GM23248 (cell line): ENCODE results near the gene PFKP. TPM values are rescaled to one million over a fixed set of nuclear protein-coding genes. Genes with fewer than 3 reads are reported as not detected.
"Not testable (repeated sequence)": the region's sequence is repeated elsewhere in the genome, so short reads cannot be mapped to it uniquely, and the experiment has no call there.

Experiments used
- DNase-seq: peaks from one replicate; pipeline ENCODE4 v3.0.0-alpha.2; 2015
- H2AFZ ChIP-seq: fragments of 200-600 bp; sonication (generic); 2 replicates; pipeline ENCODE4 v1.6.1; 2016; ENCODE audit warnings: antibody characterized with exemption
- H3F3A ChIP-seq: fragments of 200-600 bp; sonication (generic); 2 replicates; pipeline ENCODE4 v1.6.1; 2016; ENCODE audit warnings: mild to moderate bottlenecking, antibody characterized with exemption, mixed run types; ENCODE audit not compliant: insufficient read depth
- H3K27ac ChIP-seq: fragments of 200-600 bp; sonication (generic); 2 replicates; pipeline ENCODE4 v1.5.1; 2016; ENCODE audit warnings: mild to moderate bottlenecking
- H3K27me3 ChIP-seq: fragments of 200-600 bp; sonication (generic); replicated peaks from 2 replicates; pipeline ENCODE4 v1.6.1; 2016; ENCODE audit warnings: mild to moderate bottlenecking; ENCODE audit not compliant: insufficient read depth
- H3K36me3 ChIP-seq: fragments of 200-600 bp; sonication (generic); 2 replicates; pipeline ENCODE4 v1.6.1; 2016; ENCODE audit warnings: low read depth, mild to moderate bottlenecking
- H3K4me1 ChIP-seq: fragments of 200-600 bp; sonication (generic); 2 replicates; pipeline ENCODE4 v1.6.1; 2016; ENCODE audit warnings: mild to moderate bottlenecking; ENCODE audit not compliant: insufficient read depth
- H3K4me2 ChIP-seq: fragments of 200-600 bp; sonication (generic); one replicate; pipeline ENCODE4 v1.6.1; 2016; ENCODE audit warnings: mild to moderate bottlenecking; ENCODE audit not compliant: unreplicated experiment
- H3K4me3 ChIP-seq: fragments of 200-600 bp; sonication (generic); 2 replicates; pipeline ENCODE4 v1.5.1; 2016; ENCODE audit warnings: mild to moderate bottlenecking
- H3K79me2 ChIP-seq: fragments of 200-600 bp; sonication (generic); 2 replicates; pipeline ENCODE4 v1.6.1; 2016; ENCODE audit warnings: mild to moderate bottlenecking; ENCODE audit not compliant: insufficient read depth
- H3K9ac ChIP-seq: fragments of 200-600 bp; sonication (generic); 2 replicates; pipeline ENCODE4 v1.6.1; 2016; ENCODE audit warnings: mild to moderate bottlenecking
- H3K9me2 ChIP-seq: fragments of 200-600 bp; sonication (generic); 2 replicates; pipeline ENCODE4 v1.6.1; 2016; ENCODE audit warnings: mixed run types, mild to moderate bottlenecking, moderate library complexity; ENCODE audit not compliant: insufficient read depth
- H3K9me3 ChIP-seq: fragments of 200-600 bp; sonication (generic); one replicate; pipeline ENCODE4 v1.6.1; 2017; ENCODE audit warnings: low read depth
- H4K20me1 ChIP-seq: fragments of 200-600 bp; sonication (generic); 2 replicates; pipeline ENCODE4 v1.6.0; 2016; ENCODE audit not compliant: insufficient read depth
- EZH2 ChIP-seq: fragments of 200-600 bp; sonication (generic); IDR thresholded peaks from 2 replicates; pipeline ENCODE4 v1.6.1; 2018; ENCODE audit warnings: antibody characterized with exemption, mild to moderate bottlenecking; ENCODE audit not compliant: insufficient read depth, poor library complexity, severe bottlenecking
- EZH2phosphoT487 ChIP-seq: fragments of 200-600 bp; sonication (generic); IDR thresholded peaks from 2 replicates; pipeline ENCODE4 v1.6.1; 2018; ENCODE audit warnings: antibody characterized with exemption, moderate library complexity, mild to moderate bottlenecking, low read depth; ENCODE audit not compliant: insufficient read depth
- WGBS, 2 experiments: methylation state at CpG; one replicate each; pipeline ENCODE4 v1.1.6; 2015 to 2017; ENCODE audit warnings: low lambda C conversion rate in 2 of 2, low coverage in 1 of 2; ENCODE audit errors: missing lambda C conversion rate in 2 of 2; 5-methylcytosine and 5-hydroxymethylcytosine counted together
- in situ Hi-C: fragments of 300-500 bp; cut with MboI; formaldehyde crosslinking; loops from 2 replicates; pipeline ENCODE4 v1.15.0; 2020
- polyA plus RNA-seq: library from polyadenylated mRNA; unstranded; fragments of >200 nt; fragmentation: Nextera tagmentation; extraction: Ambion mirVana; gene quantifications from 2 replicates; pipeline ENCODE4 v1.2.1, GENCODE V29; 2016
- total RNA-seq: library from RNA; depleted of rRNA; stranded (reverse); fragments of >200 nt; shearing (Covaris generic); gene quantifications from 2 replicates; pipeline ENCODE4 v1.2.3, GENCODE V29; 2014

Gene PFKP
- total and polyA plus RNA-seq, 2 experiments from 2014 or later = 133 to 159 TPM

- H4K20me1 ChIP-seq = no peaks in the 10 kb centered on the region
- no peak overlapping the region for H2AFZ ChIP-seq
- DNase-seq = no peak
- H3K27me3 ChIP-seq = no peaks in the 10 kb centered on the region
- no peaks in the 10 kb centered on the region for H3K9me2 ChIP-seq
- no peak overlapping the region for H3K9ac ChIP-seq
- H3K27ac ChIP-seq = no peak overlapping the region
- H3K9me3 ChIP-seq = no peaks in the 10 kb centered on the region
- TF ChIP-seq EZH2 (no peak), EZH2phosphoT487 (no peak)
- in situ Hi-C loops = no loop called here
- no peak overlapping the region for H3K4me3 ChIP-seq
- peaks cover 28% of the 10 kb centered on the region; the same call in 1 of the 2 replicates for H3K79me2 ChIP-seq
- peaks cover 5% of the 10 kb centered on the region; the same call in 1 of the 2 replicates for H3F3A ChIP-seq
- 89 to 91% methylated on average over 28 of the region's 28 CpGs for WGBS, 2 experiments
- H3K4me2 ChIP-seq = no peak overlapping the region
- H3K36me3 ChIP-seq = peaks cover 36% of the 10 kb centered on the region; the same call in 1 of the 2 replicates
- peaks cover 12% of the 10 kb centered on the region; the same call in 1 of the 2 replicates for H3K4me1 ChIP-seq
Measured at GRCh38 chr10:3104251-3104918, 37.0 kb downstream of the PFKP start.

- in situ Hi-C loops = no loop called here
- no peaks in the 10 kb centered on the region for H3F3A ChIP-seq
- TF ChIP-seq EZH2phosphoT487 (no peak), EZH2 (no peak)
- H3K36me3 ChIP-seq = peaks cover 36% of the 10 kb centered on the region; the same call in 1 of the 2 replicates
- H3K4me2 ChIP-seq = no peak overlapping the region
- no peaks in the 10 kb centered on the region for H4K20me1 ChIP-seq
- WGBS, 2 experiments = 87% methylated on average over 20 of the region's 20 CpGs
- H2AFZ ChIP-seq = no peak overlapping the region
- H3K9me3 ChIP-seq = no peaks in the 10 kb centered on the region
- H3K79me2 ChIP-seq = peaks cover 20% of the 10 kb centered on the region; the same call in 1 of the 2 replicates
- H3K4me1 ChIP-seq = peaks cover 7% of the 10 kb centered on the region; the same call in 1 of the 2 replicates
- H3K27ac ChIP-seq = no peak overlapping the region
- no peak overlapping the region for H3K9ac ChIP-seq
- no peaks in the 10 kb centered on the region for H3K27me3 ChIP-seq
- no peak for DNase-seq
- H3K4me3 ChIP-seq = no peak overlapping the region
- H3K9me2 ChIP-seq = no peaks in the 10 kb centered on the region
Measured at GRCh38 chr10:3105166-3105565, 37.8 kb downstream of the PFKP start.

- Histone ChIP-seq H2AFZ (no peak overlapping the region), H3K4me1 (peaks cover 7% of the 10 kb centered on the region; the same call in 1 of the 2 replicates), H3K9me2 (no peaks in the 10 kb centered on the region), H3K36me3 (peaks cover 41% of the 10 kb centered on the region; the same call in 1 of the 2 replicates), H3K4me2 (no peak overlapping the region), H3K4me3 (no peak overlapping the region), H3K27ac (no peak overlapping the region), H3K79me2 (peaks cover 13% of the 10 kb centered on the region; the same call in 1 of the 2 replicates), H3K27me3 (no peaks in the 10 kb centered on the region), H4K20me1 (no peaks in the 10 kb centered on the region), H3K9me3 (no peaks in the 10 kb centered on the region), H3K9ac (no peak overlapping the region), H3F3A (no peaks in the 10 kb centered on the region)
- TF ChIP-seq EZH2 (no peak), EZH2phosphoT487 (no peak)
- 79 to 87% methylated on average over 11 to 19 of the region's 20 CpGs for WGBS, 2 experiments
- no peak for DNase-seq
- in situ Hi-C loops = no loop called here
Measured at GRCh38 chr10:3105905-3106304, 38.6 kb downstream of the PFKP start.

GRCh38 chr10:3106328-3106727, 39.0 kb downstream of the PFKP start:
- H3F3A ChIP-seq, H3K4me1 ChIP-seq, in situ Hi-C loops: not testable (repeated sequence)

More at GRCh38 chr10:3106328-3106727, 39.0 kb downstream of the PFKP start:
- not testable (repeated sequence) for H3K4me3 ChIP-seq, H3K4me2 ChIP-seq, H4K20me1 ChIP-seq, H3K27ac ChIP-seq, H3K27me3 ChIP-seq, DNase-seq, H3K9me2 ChIP-seq, H3K79me2 ChIP-seq, H3K9me3 ChIP-seq, H2AFZ ChIP-seq, H3K9ac ChIP-seq
- 92 to 100% methylated on average over 2 to 7 of the region's 10 CpGs for WGBS, 2 experiments
- H3K36me3 ChIP-seq = peaks cover 43% of the 10 kb centered on the region; the same call in 1 of the 2 replicates
